SU-DHL-6 (cell line): ENCODE results near the gene SEC24B.

Source experiments
- EZH2phosphoT487 ChIP-seq: fragments of 200-600 bp; sonication (generic), shearing (Covaris generic); conservative IDR thresholded peaks from 2 replicates; pipeline ENCODE4 v1.6.1; 2018; ENCODE audit warnings: mild to moderate bottlenecking, antibody characterized with exemption, low read length, moderate library complexity, mixed read lengths
- TF ChIP-seq, protein P1 (sequence below): fragments of 200-600 bp; sonication (generic); IDR thresholded peaks from one replicate; pipeline ENCODE4 v1.5.1; 2017; ENCODE audit warnings: antibody characterized with exemption, mild to moderate bottlenecking, low read length, moderate library complexity; ENCODE audit not compliant: insufficient read depth, poor library complexity, severe bottlenecking

DNA sequence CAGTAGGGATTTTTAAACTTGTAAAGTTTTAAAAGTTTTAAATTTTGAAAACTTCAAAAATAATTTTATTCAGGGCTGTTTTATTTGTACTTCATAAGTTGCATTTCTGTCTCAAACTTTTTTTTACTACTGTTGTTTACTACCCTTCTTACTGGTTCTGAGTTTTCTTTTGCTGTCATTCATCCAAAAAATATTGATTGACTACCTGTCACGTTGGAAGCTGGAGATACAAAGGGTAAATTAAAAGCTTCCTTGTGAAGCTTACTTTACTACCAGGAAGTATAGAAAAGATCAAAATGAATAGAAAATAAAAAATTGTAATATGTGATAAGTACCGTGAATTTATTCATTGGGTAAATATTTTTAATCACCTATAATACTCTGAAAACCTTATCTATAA, 77.1 kb downstream of the SEC24B start:
- TF ChIP-seq, protein P1, sequence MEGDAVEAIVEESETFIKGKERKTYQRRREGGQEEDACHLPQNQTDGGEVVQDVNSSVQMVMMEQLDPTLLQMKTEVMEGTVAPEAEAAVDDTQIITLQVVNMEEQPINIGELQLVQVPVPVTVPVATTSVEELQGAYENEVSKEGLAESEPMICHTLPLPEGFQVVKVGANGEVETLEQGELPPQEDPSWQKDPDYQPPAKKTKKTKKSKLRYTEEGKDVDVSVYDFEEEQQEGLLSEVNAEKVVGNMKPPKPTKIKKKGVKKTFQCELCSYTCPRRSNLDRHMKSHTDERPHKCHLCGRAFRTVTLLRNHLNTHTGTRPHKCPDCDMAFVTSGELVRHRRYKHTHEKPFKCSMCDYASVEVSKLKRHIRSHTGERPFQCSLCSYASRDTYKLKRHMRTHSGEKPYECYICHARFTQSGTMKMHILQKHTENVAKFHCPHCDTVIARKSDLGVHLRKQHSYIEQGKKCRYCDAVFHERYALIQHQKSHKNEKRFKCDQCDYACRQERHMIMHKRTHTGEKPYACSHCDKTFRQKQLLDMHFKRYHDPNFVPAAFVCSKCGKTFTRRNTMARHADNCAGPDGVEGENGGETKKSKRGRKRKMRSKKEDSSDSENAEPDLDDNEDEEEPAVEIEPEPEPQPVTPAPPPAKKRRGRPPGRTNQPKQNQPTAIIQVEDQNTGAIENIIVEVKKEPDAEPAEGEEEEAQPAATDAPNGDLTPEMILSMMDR: no peak
- no peak for TF ChIP-seq EZH2phosphoT487
